ENCODE results near the gene U2SURP. TPM values are rescaled to one million over a fixed set of nuclear protein-coding genes. Genes with fewer than 3 reads are reported as not detected.

Gene U2SURP
- total and polyA plus RNA-seq, 2 donors (not counting 1 experiment from before 2014, with no cell fraction given), result 15.1 to 138 TPM

DNA sequence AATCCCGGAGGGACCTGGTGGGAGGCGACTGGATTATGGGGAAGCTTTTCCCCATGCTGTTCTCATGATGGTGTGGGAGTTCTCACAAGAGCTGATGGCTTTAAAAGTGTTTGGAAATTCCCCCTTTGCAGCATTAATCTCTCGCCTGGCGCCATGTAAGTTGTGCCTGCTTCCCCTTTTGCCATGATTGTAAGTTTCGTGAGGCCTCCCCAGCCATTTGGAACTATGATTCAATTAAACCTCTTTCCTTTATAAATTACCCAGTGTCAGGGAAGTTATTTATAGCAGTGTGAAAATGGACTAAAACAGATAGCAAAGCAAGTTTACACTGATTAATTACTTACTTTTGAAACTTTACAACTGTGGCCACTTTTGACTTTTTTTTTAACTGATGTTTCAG is 10.6 kb upstream of the U2SURP start:
- 83% methylated on average over 1 of the region's 5 CpGs for WGBS (ENCODE audit: insufficient coverage)

DNA sequence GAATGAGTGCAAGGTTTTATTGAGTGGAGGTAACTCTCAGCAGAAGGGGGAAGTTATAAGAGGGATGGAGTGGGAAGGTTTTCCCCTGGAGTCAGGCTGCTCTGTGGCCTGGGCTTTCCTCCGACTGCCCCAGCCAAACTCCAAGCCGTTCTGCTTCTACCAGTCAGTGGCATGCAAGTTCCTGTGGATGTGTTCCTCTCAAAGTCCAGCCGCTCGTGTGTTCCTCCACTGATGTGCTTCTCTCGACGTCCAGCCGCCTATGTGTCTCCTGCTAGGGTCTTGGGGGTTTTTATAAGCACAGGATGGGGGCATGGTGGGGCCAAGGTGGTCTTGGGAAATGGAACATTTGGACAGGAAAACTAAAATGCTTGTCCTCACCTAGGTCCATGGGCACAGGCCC is 9.0 kb upstream of the U2SURP start:
- no peak for TF ChIP-seq EZH2 (IDR thresholded peaks at IDR 0.05; ENCODE audit: borderline replicate concordance, insufficient read depth, low read depth, low read length, poor library complexity, severe bottlenecking)
- TF ChIP-seq, protein P1, sequence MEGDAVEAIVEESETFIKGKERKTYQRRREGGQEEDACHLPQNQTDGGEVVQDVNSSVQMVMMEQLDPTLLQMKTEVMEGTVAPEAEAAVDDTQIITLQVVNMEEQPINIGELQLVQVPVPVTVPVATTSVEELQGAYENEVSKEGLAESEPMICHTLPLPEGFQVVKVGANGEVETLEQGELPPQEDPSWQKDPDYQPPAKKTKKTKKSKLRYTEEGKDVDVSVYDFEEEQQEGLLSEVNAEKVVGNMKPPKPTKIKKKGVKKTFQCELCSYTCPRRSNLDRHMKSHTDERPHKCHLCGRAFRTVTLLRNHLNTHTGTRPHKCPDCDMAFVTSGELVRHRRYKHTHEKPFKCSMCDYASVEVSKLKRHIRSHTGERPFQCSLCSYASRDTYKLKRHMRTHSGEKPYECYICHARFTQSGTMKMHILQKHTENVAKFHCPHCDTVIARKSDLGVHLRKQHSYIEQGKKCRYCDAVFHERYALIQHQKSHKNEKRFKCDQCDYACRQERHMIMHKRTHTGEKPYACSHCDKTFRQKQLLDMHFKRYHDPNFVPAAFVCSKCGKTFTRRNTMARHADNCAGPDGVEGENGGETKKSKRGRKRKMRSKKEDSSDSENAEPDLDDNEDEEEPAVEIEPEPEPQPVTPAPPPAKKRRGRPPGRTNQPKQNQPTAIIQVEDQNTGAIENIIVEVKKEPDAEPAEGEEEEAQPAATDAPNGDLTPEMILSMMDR (IDR thresholded peaks at IDR 0.05), result no peak
- H2AFZ ChIP-seq (ENCODE audit: insufficient read depth, low read depth, low read length, poor library complexity, severe bottlenecking), result no peak overlapping the region
- H3K27me3 ChIP-seq (replicated peaks in 1 of 4; ENCODE audit: control extremely low read depth in 1 of 4, control insufficient read depth in 3 of 4, insufficient read depth in 4 of 4, low read length in 3 of 4), result no peaks in the 10 kb centered on the region
- DNase-seq (no peak), ATAC-seq (ENCODE audit: low read depth) (no peak)
- no peaks in the 10 kb centered on the region for H3K36me3 ChIP-seq (replicated peaks in 1 of 2; ENCODE audit: control extremely low read depth in 1 of 2, control insufficient read depth in 1 of 2, extremely low read depth in 1 of 2, insufficient read depth in 2 of 2, low read length in 1 of 2)
- no peak overlapping the region for H3K9ac ChIP-seq (ENCODE audit: low read length)
- Mint-ChIP-seq H3K9me3 (ENCODE audit: insufficient read depth) (no peaks in the 10 kb centered on the region), H3K4me3 (no peak overlapping the region), H3K4me1 (peaks cover 15% of the 10 kb centered on the region), H3K27me3 (no peaks in the 10 kb centered on the region), H3K27ac (no peak overlapping the region)
- intact Hi-C loops (cut with micrococcal nuclease), result no loop called here
- ChIA-PET POLR2A (interaction anchor here (0.9 kb wide), 1 partner anchor 9 kb away, joined by 3 read pairs; the partner anchor contains the start of gene U2SURP), CTCF (interaction anchor here (0.7 to 1.1 kb wide), 3 partner anchors 11 to 405 kb away, joined by 3 to 4 read pairs (median 3); no protein-coding TSS in a partner anchor)
- H3K79me2 ChIP-seq (ENCODE audit: control insufficient read depth, insufficient read depth, low read length), result no peaks in the 10 kb centered on the region
- H4K20me1 ChIP-seq (ENCODE audit: control insufficient read depth, insufficient read depth, low read length, poor library complexity, severe bottlenecking), result no peaks in the 10 kb centered on the region
- no peaks in the 10 kb centered on the region for H3K9me3 ChIP-seq (ENCODE audit: control extremely low read depth in 1 of 3, control insufficient read depth in 2 of 3, insufficient read depth in 1 of 3, low read length in 2 of 3)
- H3K27ac ChIP-seq (ENCODE audit: low read length in 2 of 2), result no peak overlapping the region
- H3K4me3 ChIP-seq (ENCODE audit: control extremely low read depth in 1 of 5, extremely low read depth in 1 of 5, insufficient read depth in 1 of 5, low read depth in 2 of 5, low read length in 4 of 5), result no peak overlapping the region
- H3K4me1 ChIP-seq (ENCODE audit: control insufficient read depth in 2 of 2, insufficient read depth in 2 of 2, low read length in 2 of 2), result peaks cover 14 to 15% of the 10 kb centered on the region in 2 donors
- 94% methylated on average over 5 of the region's 7 CpGs for WGBS (ENCODE audit: insufficient coverage)
- no peak overlapping the region for H3K4me2 ChIP-seq (replicated peaks; ENCODE audit: low read depth, low read length, poor library complexity, severe bottlenecking)

More for the DNA sequence above, 10.6 kb upstream of the U2SURP start:
- no peak for DNase-seq
- Mint-ChIP-seq H3K9me3 (ENCODE audit: insufficient read depth) (no peaks in the 10 kb centered on the region), H3K27ac (no peak overlapping the region), H3K27me3 (no peaks in the 10 kb centered on the region), H3K4me3 (no peak overlapping the region), H3K4me1 (peaks cover 15% of the 10 kb centered on the region)
- Histone ChIP-seq H3K9ac (ENCODE audit: low read length) (no peak overlapping the region), H2AFZ (ENCODE audit: insufficient read depth, low read depth, low read length, poor library complexity, severe bottlenecking) (no peak overlapping the region), H3K79me2 (ENCODE audit: control insufficient read depth, insufficient read depth, low read length) (no peaks in the 10 kb centered on the region), H3K27me3 (replicated peaks in 1 of 4; ENCODE audit: control extremely low read depth in 1 of 4, control insufficient read depth in 3 of 4, insufficient read depth in 4 of 4, low read length in 3 of 4) (no peaks in the 10 kb centered on the region), H3K36me3 (replicated peaks in 1 of 2; ENCODE audit: control extremely low read depth in 1 of 2, control insufficient read depth in 1 of 2, extremely low read depth in 1 of 2, insufficient read depth in 2 of 2, low read length in 1 of 2) (no peaks in the 10 kb centered on the region), H3K27ac (ENCODE audit: low read length in 2 of 2) (no peak overlapping the region), H3K9me3 (ENCODE audit: control extremely low read depth in 1 of 3, control insufficient read depth in 2 of 3, insufficient read depth in 1 of 3, low read length in 2 of 3) (no peaks in the 10 kb centered on the region), H3K4me1 (ENCODE audit: control insufficient read depth in 2 of 2, insufficient read depth in 2 of 2, low read length in 2 of 2) (peaks cover 14 to 15% of the 10 kb centered on the region in 2 donors), H3K4me2 (replicated peaks; ENCODE audit: low read depth, low read length, poor library complexity, severe bottlenecking) (no peak overlapping the region), H4K20me1 (ENCODE audit: control insufficient read depth, insufficient read depth, low read length, poor library complexity, severe bottlenecking) (no peaks in the 10 kb centered on the region), H3K4me3 (ENCODE audit: control extremely low read depth in 1 of 5, extremely low read depth in 1 of 5, insufficient read depth in 1 of 5, low read depth in 2 of 5, low read length in 4 of 5) (no peak overlapping the region)
- POLR2A ChIA-PET, result interaction anchor here (0.6 kb wide), 1 partner anchor 55 kb away, joined by 12 read pairs; no protein-coding TSS in a partner anchor
- CTCF ChIA-PET, result interaction anchor here (1.1 to 1.6 kb wide), 4 partner anchors 11 to 439 kb away, joined by 3 to 10 read pairs (median 4); partner anchors contain the start of gene U2SURP
- TF ChIP-seq EZH2 (IDR thresholded peaks at IDR 0.05; ENCODE audit: borderline replicate concordance, insufficient read depth, low read depth, low read length, poor library complexity, severe bottlenecking), result no peak
- TF ChIP-seq, protein P1 (IDR thresholded peaks at IDR 0.05), result no peak
- ATAC-seq (ENCODE audit: low read depth), result no peak
- intact Hi-C loops (cut with micrococcal nuclease), result no loop called here
